Gastroesophageal sphincter (tissue), 3 donors: ENCODE results near the gene WDR54.

Experiments
- CTCF ChIP-seq, 4 experiments: fragments of 200-600 bp in 2 of 4; fragments of 450-650 bp in 2 of 4; sonication (generic) in 1 of 4; IDR thresholded peaks; one replicate each; pipeline ENCODE4 v1.5.1; 2017 to 2019; ENCODE audit warnings: antibody characterized with exemption in 4 of 4, mild to moderate bottlenecking in 2 of 4, moderate library complexity in 2 of 4
- EP300 ChIP-seq: sonication (generic); formaldehyde crosslinking; IDR thresholded peaks from one replicate; pipeline ENCODE4 v1.6.1; 2017; ENCODE audit warnings: antibody characterized with exemption, mild to moderate bottlenecking
- POLR2A ChIP-seq, 2 donors: fragments of 450-650 bp; IDR thresholded peaks; one replicate each; pipeline ENCODE4 v1.6.1; 2017; ENCODE audit warnings: antibody characterized with exemption in 2 of 2, mild to moderate bottlenecking in 2 of 2, moderate library complexity in 1 of 2
- POLR2AphosphoS5 ChIP-seq: sonication (generic); formaldehyde crosslinking; IDR thresholded peaks from one replicate; pipeline ENCODE4 v1.6.1; 2017; ENCODE audit warnings: antibody characterized with exemption

- no peak for TF ChIP-seq POLR2A (IDR thresholded peaks at IDR 0.05)
- no peak for TF ChIP-seq CTCF (IDR thresholded peaks at IDR 0.05)
- TF ChIP-seq EP300 = no peak
- TF ChIP-seq POLR2AphosphoS5 = no peak
These were observed 4.0 kb downstream of the WDR54 start for GRCh38 chr2:74425523-74425922.
